Stomach (tissue), 4 donors: ENCODE results near the gene UBQLN4.
"Not testable (repeated sequence)": the region's sequence is repeated elsewhere in the genome, so short reads cannot be mapped to it uniquely, and the experiment has no call there.

Experiments used
- POLR2A ChIP-seq, 4 donors: fragments of 450-650 bp; IDR thresholded peaks; one replicate each; pipeline ENCODE4 v1.6.1; 2016; ENCODE audit warnings: antibody characterized with exemption in 4 of 4, control low read depth in 2 of 4, mild to moderate bottlenecking in 1 of 4, moderate library complexity in 1 of 4
- POLR2AphosphoS5 ChIP-seq, 3 donors: sonication (generic); formaldehyde crosslinking; IDR thresholded peaks; one replicate each; pipeline ENCODE4 v1.6.1; 2016; ENCODE audit warnings: antibody characterized with exemption in 3 of 3
- TF ChIP-seq, protein P1 (sequence below), 7 experiments: fragments of 450-650 bp in 4 of 7; fragments of 200-600 bp in 3 of 7; sonication (generic) in 3 of 7; IDR thresholded peaks; one replicate each; pipeline ENCODE4 v1.5.1; 2016 to 2019; ENCODE audit warnings: antibody characterized with exemption in 7 of 7, control low read depth in 2 of 7, mild to moderate bottlenecking in 1 of 7

GRCh38 chr1:156071332-156071816 lies 17.8 kb upstream of the UBQLN4 start:
- TF ChIP-seq, protein P1, sequence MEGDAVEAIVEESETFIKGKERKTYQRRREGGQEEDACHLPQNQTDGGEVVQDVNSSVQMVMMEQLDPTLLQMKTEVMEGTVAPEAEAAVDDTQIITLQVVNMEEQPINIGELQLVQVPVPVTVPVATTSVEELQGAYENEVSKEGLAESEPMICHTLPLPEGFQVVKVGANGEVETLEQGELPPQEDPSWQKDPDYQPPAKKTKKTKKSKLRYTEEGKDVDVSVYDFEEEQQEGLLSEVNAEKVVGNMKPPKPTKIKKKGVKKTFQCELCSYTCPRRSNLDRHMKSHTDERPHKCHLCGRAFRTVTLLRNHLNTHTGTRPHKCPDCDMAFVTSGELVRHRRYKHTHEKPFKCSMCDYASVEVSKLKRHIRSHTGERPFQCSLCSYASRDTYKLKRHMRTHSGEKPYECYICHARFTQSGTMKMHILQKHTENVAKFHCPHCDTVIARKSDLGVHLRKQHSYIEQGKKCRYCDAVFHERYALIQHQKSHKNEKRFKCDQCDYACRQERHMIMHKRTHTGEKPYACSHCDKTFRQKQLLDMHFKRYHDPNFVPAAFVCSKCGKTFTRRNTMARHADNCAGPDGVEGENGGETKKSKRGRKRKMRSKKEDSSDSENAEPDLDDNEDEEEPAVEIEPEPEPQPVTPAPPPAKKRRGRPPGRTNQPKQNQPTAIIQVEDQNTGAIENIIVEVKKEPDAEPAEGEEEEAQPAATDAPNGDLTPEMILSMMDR (IDR thresholded peaks at IDR 0.05), result not testable (repeated sequence)
- not testable (repeated sequence) for TF ChIP-seq POLR2AphosphoS5, POLR2A (IDR thresholded peaks at IDR 0.05)
